Erythroblast (primary cell): Measurements from ENCODE around the gene HOXC13.

ENCODE experiments used
- DNase-seq, 2 experiments: peaks; one replicate each; lab custom pipeline; 2025; lab: John Stamatoyannopoulos, UW
- GATA1 ChIP-seq: IDR thresholded peaks from 2 replicates; pipeline ENCODE4 v1.6.1; 2011; ENCODE audit warnings: low read depth, mild to moderate bottlenecking, control low read depth, low read length, moderate library complexity
- POLR2A ChIP-seq: IDR thresholded peaks from 2 replicates; pipeline ENCODE4 v1.6.1; 2011; ENCODE audit warnings: mild to moderate bottlenecking, low read length

The HOXC13 gene

GRCh38 chr12:53989227-53990113 lies 50.8 kb downstream of the HOXC13 start:
- no peak for TF ChIP-seq GATA1
- TF ChIP-seq POLR2A: no peak
- peak; percentile 29 to 41 for DNase-seq

- no peak for TF ChIP-seq GATA1
- no peak for TF ChIP-seq POLR2A
- no peak for DNase-seq
Measured at GRCh38 chr12:53990311-53991076, 51.9 kb downstream of the HOXC13 start.

- DNase-seq: no peak
- TF ChIP-seq POLR2A (no peak), GATA1 (no peak)
Measured at GRCh38 chr12:53991077-53991460, 52.4 kb downstream of the HOXC13 start.

DNA sequence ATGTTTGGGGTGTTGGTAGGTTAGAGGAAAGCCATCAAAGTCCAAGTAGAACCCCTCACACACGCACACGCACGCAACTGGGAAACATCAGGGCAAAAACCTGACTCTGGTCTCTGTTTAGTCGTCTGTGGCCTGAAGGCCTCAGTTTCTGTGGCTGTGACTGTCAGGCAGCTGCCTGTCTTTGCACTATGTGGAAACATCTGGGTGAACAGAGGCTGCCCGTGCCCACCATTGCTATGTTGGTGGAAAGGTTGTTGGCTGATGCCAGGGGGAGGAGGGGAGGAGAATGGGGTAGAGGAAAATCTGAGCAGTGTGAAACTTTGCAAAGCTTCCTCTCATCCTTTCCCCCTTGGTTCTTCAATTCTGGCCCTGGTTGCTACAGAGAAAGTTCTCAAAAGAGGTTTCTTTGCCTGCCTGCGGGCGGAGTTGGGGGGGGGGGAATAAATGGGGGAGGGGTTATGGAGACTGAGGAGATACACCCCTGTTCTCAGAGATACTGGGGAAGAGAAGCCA lies 53.8 kb downstream of the HOXC13 start:
- DNase-seq: no peak
- no peak for TF ChIP-seq GATA1

DNA sequence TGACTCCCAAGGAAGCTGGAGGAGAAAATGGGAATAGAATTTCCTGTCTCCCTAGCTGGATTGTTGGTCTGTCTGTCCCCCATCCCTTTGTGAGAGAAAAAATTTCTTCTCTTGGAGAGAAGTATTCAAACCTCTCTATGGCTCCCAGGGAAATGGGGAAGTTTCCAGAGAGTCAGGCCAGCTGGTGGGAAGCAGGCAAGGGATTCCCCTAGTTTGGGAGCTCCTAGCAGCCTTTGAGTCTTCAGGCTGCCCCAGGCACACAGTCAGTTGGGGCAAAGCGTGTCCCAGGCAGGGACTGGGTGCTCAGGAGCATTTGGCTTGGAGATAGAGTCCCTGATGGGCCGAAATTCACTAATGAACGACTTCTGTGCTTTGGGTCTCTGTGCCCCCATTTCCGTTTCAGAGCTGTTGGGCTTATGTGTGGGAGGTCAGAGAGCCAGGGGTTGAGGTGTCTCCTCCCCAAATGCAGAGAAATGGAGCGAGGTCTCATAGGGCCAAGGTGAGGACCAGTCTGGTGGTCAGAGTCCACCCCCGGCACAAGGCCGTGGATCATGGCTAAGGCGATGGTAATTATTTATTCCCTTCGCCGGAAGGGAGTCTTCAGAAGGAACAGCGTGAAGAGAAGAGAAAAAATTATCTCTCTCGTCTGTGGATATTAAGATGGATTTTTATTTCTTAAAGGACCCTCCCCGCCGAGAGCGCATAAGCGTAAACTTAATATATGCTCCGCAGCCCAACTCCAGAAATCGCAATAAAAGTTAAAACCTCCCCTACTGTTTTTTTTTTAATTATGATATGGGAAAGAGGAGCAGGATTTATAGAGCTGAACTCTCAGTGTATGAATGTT lies 54.8 kb downstream of the HOXC13 start:
- TF ChIP-seq POLR2A: no peak
- TF ChIP-seq GATA1: no peak
- DNase-seq: no peak

- TF ChIP-seq POLR2A: no peak
- no peak for TF ChIP-seq GATA1
- no peak for DNase-seq
Measured at GRCh38 chr12:53994009-53994263, 55.3 kb downstream of the HOXC13 start.

GRCh38 chr12:53994264-53995001 lies 55.8 kb downstream of the HOXC13 start:
- TF ChIP-seq POLR2A: no peak
- TF ChIP-seq GATA1: no peak
- no peak for DNase-seq

GRCh38 chr12:53995002-53995377 lies 56.4 kb downstream of the HOXC13 start:
- TF ChIP-seq GATA1 (no peak), POLR2A (no peak)
- DNase-seq: no peak

GRCh38 chr12:53995378-53996239 lies 57.0 kb downstream of the HOXC13 start:
- TF ChIP-seq GATA1 (no peak), POLR2A (no peak)
- DNase-seq: no peak
